ENCODE data around the gene GPATCH2L.

GRCh38 chr14:76232800-76233199 is 81.1 kb downstream of the GPATCH2L start:
- TF ChIP-seq, protein P1, sequence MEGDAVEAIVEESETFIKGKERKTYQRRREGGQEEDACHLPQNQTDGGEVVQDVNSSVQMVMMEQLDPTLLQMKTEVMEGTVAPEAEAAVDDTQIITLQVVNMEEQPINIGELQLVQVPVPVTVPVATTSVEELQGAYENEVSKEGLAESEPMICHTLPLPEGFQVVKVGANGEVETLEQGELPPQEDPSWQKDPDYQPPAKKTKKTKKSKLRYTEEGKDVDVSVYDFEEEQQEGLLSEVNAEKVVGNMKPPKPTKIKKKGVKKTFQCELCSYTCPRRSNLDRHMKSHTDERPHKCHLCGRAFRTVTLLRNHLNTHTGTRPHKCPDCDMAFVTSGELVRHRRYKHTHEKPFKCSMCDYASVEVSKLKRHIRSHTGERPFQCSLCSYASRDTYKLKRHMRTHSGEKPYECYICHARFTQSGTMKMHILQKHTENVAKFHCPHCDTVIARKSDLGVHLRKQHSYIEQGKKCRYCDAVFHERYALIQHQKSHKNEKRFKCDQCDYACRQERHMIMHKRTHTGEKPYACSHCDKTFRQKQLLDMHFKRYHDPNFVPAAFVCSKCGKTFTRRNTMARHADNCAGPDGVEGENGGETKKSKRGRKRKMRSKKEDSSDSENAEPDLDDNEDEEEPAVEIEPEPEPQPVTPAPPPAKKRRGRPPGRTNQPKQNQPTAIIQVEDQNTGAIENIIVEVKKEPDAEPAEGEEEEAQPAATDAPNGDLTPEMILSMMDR (IDR thresholded peaks at IDR 0.05), result no peak
- TF ChIP-seq POLR2A (IDR thresholded peaks at IDR 0.05), result no peak

Data from Peyer's patch (tissue), 4 donors.